Upper lobe of left lung (tissue), 4 donors: ENCODE data around the gene U2AF2.

ENCODE experiments used
- CTCF ChIP-seq, 6 experiments: fragments of 450-650 bp in 4 of 6; fragments of 200-600 bp in 2 of 6; sonication (generic) in 2 of 6; IDR thresholded peaks; one replicate each; pipeline ENCODE4 v1.5.1; 2016 to 2019; ENCODE audit warnings: antibody characterized with exemption in 6 of 6
- EP300 ChIP-seq, 4 donors: sonication (generic); formaldehyde crosslinking; IDR thresholded peaks; one replicate each; pipeline ENCODE4 v1.5.1; 2017; ENCODE audit warnings: antibody characterized with exemption in 4 of 4, control low read depth in 2 of 4
- POLR2A ChIP-seq, 4 donors: fragments of 450-650 bp; IDR thresholded peaks; one replicate each; pipeline ENCODE4 v1.5.1; 2016 to 2017; ENCODE audit warnings: antibody characterized with exemption in 4 of 4, mild to moderate bottlenecking in 2 of 4

DNA sequence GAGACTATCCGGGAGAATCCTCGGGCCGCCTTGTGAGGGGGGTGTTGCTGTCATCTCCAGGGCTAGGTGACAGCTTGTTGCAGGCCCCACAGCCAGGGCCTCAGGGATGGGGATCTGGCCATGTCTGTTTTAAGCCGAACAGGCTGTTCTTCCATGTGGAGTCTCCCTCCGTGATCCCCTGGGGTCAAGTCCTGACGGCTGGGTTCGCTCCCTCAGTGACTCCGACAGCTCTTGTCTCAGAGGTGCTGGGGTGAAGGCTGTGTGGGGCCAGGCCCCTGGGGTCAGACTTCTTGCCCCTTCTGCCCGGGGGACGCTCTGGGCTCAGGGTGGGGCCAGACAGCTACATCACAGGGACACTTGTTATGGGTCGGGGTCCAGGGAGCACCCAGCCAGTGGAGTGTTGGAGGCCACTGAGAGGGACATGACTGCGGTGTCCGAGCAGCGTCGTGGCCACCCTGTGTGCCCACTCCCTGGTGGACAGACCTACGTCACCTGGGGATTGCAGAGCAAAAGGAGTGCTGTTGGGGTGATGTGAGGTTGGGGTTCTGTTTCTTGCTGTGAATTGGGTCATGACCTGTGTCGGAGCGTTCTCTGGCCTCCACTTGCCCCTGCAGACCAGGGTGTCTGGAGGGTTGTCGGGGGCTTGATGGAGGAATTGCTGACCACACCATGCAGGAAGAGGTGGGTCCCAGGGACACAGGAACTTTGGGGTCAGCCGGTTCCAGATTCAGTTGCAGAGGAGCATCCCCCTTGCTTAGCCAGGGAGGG is 41.6 kb downstream of the U2AF2 start:
- TF ChIP-seq POLR2A (IDR thresholded peaks at IDR 0.05) (no peak), CTCF (IDR thresholded peaks at IDR 0.05) (no peak), EP300 (IDR thresholded peaks at IDR 0.05) (no peak)
